ENCODE data around the gene YTHDC1. TPM values are rescaled to one million over a fixed set of nuclear protein-coding genes. Genes with fewer than 3 reads are reported as not detected.

Gene YTHDC1
- total RNA-seq, 1 donor from 2014 or later = 94.3 TPM

DNA sequence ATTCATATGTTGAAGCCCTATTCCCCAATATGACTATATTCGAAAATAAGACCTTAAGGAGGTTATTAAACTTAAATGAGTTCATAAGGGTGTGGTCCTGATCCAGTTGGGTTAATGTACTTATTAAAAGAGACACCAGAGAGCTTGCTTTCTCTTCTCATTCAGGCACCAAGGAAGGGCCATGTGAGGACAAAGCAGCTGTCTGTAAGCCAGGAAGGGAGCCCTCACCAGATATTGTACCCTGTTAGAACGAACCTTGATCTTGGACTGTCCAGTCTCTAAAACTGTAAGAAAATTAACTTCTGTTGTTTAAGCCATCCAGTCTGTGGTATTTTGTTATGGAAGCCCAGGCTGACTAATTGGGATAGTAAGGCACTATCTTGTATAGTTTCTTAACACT is 9.1 kb upstream of the YTHDC1 start:
- Histone ChIP-seq H3K4me1 (no peaks in the 10 kb centered on the region), H3K9me3 (no peaks in the 10 kb centered on the region), H3K27ac (no peak overlapping the region), H3K36me3 (no peaks in the 10 kb centered on the region), H3K4me3 (no peak overlapping the region), H3K27me3 (no peaks in the 10 kb centered on the region)
- TF ChIP-seq, protein P1, sequence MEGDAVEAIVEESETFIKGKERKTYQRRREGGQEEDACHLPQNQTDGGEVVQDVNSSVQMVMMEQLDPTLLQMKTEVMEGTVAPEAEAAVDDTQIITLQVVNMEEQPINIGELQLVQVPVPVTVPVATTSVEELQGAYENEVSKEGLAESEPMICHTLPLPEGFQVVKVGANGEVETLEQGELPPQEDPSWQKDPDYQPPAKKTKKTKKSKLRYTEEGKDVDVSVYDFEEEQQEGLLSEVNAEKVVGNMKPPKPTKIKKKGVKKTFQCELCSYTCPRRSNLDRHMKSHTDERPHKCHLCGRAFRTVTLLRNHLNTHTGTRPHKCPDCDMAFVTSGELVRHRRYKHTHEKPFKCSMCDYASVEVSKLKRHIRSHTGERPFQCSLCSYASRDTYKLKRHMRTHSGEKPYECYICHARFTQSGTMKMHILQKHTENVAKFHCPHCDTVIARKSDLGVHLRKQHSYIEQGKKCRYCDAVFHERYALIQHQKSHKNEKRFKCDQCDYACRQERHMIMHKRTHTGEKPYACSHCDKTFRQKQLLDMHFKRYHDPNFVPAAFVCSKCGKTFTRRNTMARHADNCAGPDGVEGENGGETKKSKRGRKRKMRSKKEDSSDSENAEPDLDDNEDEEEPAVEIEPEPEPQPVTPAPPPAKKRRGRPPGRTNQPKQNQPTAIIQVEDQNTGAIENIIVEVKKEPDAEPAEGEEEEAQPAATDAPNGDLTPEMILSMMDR (IDR thresholded peaks at IDR 0.05) = no peak
- intact Hi-C loops (cut with DNase I) = no loop called here
- ATAC-seq (no peak), DNase-seq (no peak)

DNA sequence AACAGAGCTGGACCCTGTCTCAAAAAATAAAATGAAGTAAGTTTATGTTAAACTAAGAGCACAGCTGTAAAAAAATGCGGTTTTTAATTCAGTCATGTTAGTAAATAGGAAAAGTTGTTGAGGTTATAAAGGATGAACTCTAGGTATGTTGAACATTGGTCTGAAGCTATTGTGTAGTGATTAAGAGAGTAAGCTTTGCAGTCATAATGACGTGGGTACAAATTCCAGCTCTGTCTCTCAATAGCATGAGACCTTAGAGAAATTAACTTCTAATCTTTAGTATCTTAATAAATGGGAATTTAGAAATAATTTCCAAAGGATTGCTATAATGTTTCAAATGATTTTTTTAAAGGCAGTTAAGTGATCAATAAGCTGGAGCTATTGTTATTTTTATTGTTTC is 2.9 kb upstream of the YTHDC1 start:
- Histone ChIP-seq H3K4me3 (no peak overlapping the region), H3K27me3 (no peaks in the 10 kb centered on the region), H3K4me1 (peaks cover 6% of the 10 kb centered on the region), H3K27ac (no peak overlapping the region), H3K9me3 (no peaks in the 10 kb centered on the region), H3K36me3 (no peaks in the 10 kb centered on the region)
- ATAC-seq (no peak), DNase-seq (no peak)
- intact Hi-C loops (cut with DNase I) = no loop called here
- TF ChIP-seq, protein P1 (IDR thresholded peaks at IDR 0.05) = no peak

DNA sequence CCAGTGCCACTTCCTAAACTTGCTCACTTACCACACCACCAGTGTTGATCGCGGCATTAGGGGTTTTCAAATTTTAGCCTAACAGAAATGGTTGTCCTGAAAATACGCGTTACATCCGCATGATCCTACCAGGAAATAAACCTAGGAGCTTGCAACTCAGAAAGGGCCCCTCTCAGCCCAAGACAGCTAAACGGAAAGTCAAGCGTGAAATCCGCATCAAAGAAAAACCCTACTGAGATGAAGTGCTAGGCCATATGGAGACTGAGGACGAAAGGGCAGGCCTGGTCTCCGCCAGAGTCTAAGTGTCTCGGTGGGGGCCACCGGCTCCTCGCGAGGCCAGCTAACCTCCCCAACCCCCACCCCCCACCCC is 626 bp downstream of the YTHDC1 start:
- ATAC-seq = peak; percentile 10
- Histone ChIP-seq H3K4me3 (peak overlapping the region; percentile 92), H3K27ac (peak overlapping the region; percentile 99), H3K36me3 (no peaks in the 10 kb centered on the region), H3K9me3 (no peaks in the 10 kb centered on the region), H3K27me3 (no peaks in the 10 kb centered on the region), H3K4me1 (peaks cover 36% of the 10 kb centered on the region)
- TF ChIP-seq, protein P1 (IDR thresholded peaks at IDR 0.05) = no peak
- no peak for DNase-seq
- intact Hi-C loops (cut with DNase I) = no loop called here

DNA sequence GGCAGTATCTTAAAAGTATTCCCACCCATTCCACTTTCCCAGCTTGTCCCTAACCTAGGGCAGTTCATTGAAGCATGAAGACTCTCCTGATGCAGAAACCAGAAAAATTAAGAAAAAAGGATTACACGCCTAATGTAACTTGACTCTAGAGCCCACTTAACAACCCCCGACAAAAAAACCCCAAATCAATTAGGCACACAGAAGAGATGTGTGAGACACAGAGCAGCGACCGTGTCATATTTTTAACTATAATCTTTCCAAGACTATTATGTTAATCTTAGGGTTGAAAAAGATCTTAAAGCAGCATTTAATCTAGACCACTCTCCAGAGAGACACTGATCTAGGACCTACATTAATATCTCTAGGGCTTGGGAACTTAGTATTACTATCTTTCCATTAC is 1.3 kb downstream of the YTHDC1 start:
- no peaks in the 10 kb centered on the region for H3K36me3 ChIP-seq
- no peaks in the 10 kb centered on the region for H3K9me3 ChIP-seq
- peak overlapping the region; percentile 99 for H3K27ac ChIP-seq
- TF ChIP-seq, protein P1 (IDR thresholded peaks at IDR 0.05) = no peak
- intact Hi-C loops (cut with DNase I) = no loop called here
- DNase-seq (no peak), ATAC-seq (no peak)
- H3K27me3 ChIP-seq = no peaks in the 10 kb centered on the region
- peak overlapping the region; percentile 92 for H3K4me3 ChIP-seq
- H3K4me1 ChIP-seq = peaks cover 43% of the 10 kb centered on the region

DNA sequence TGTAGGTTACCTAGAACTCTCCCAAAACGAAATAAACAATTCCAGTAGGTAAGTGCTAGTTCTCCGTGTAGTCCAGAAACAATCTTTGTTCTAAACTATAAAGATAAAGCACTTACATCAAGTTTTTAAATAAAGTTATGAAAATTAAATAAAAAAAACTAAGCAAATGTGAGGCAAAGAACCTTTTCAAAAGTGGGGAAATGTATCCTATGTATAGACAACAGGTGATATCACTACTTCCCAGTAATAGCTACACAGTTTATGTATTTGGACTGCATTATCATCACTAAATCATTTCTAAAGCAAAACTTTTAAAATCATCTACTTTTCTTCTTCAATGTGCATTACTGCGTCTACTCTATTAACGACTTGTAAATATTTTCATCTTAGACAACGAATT is 2.0 kb downstream of the YTHDC1 start:
- H3K9me3 ChIP-seq = no peaks in the 10 kb centered on the region
- H3K27me3 ChIP-seq = no peaks in the 10 kb centered on the region
- ATAC-seq (no peak), DNase-seq (no peak)
- TF ChIP-seq, protein P1 (IDR thresholded peaks at IDR 0.05) = no peak
- peaks cover 50% of the 10 kb centered on the region for H3K4me1 ChIP-seq
- peak overlapping the region; percentile 92 for H3K4me3 ChIP-seq
- H3K36me3 ChIP-seq = no peaks in the 10 kb centered on the region
- no peak overlapping the region for H3K27ac ChIP-seq
- intact Hi-C loops (cut with DNase I) = no loop called here

DNA sequence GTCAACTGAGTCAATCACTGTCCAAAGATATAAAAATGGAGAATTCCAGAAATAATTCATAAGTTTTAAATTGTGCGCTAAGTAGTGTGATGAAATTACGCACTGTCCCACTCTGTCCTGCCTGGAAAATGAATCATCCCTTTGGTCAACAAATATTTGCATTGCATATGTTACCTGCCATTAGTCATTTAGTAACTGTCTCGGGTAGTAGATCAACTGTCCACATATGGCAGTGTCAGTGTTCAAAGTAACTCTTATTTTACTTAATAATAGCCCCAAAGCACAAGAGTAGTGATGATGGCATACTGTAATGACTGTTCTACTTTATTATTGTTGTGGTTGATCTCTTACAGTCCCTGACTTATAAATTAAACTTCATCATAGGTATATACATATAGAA is 3.4 kb downstream of the YTHDC1 start:
- ATAC-seq (no peak), DNase-seq (no peak)
- peaks cover 64% of the 10 kb centered on the region for H3K4me1 ChIP-seq
- H3K27me3 ChIP-seq = no peaks in the 10 kb centered on the region
- H3K27ac ChIP-seq = no peak overlapping the region
- TF ChIP-seq, protein P1 (IDR thresholded peaks at IDR 0.05) = no peak
- intact Hi-C loops (cut with DNase I) = no loop called here
- H3K4me3 ChIP-seq = no peak overlapping the region
- no peaks in the 10 kb centered on the region for H3K36me3 ChIP-seq
- H3K9me3 ChIP-seq = no peaks in the 10 kb centered on the region
